Measurements from ENCODE around the gene DIP2C. TPM values are rescaled to one million over a fixed set of nuclear protein-coding genes. Genes with fewer than 3 reads are reported as not detected.

Gene DIP2C
- total RNA-seq, 1 experiment from 2014 or later = 11.0 TPM

DNA sequence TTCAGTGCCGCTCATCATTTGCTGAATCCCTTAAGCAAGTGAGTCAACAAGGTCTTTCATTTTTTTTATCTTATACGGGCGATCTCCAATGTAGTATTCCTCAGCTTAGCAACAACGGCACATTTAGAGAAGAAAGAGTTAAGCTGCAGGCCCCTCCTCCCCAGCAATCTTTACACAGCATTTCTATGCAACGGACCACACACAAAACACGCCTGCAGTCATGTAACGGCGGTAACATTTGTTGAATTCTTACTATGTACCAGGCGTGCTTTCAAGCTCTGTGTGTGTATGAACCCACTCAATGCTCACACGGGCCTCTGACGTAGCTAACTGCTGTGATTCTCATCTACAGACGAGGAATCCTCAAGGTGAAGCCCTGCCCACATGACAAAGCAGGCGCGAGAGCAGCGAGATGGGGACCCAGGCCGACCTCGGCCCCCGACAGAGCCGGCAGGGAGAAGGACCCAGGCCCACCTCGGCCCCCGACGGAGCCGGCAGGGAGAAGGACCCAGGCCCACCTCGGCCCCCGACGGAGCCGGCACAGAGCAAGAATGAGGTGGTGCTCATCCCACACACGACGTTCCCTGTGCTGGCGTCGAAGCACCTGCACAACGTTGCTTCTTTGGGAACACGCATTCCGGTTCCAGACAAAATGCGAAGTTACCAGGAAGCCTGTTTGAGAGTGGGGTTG is 313.5 kb downstream of the DIP2C start:
- peaks cover 16% of the 10 kb centered on the region for H3K36me3 Mint-ChIP-seq
- ATAC-seq (no peak), DNase-seq (ENCODE audit: low spot score) (no peak)
- no peak for TF ChIP-seq PRRX2 (CRISPR knock-in tag; IDR thresholded peaks at IDR 0.05)
- TF ChIP-seq, protein P1, sequence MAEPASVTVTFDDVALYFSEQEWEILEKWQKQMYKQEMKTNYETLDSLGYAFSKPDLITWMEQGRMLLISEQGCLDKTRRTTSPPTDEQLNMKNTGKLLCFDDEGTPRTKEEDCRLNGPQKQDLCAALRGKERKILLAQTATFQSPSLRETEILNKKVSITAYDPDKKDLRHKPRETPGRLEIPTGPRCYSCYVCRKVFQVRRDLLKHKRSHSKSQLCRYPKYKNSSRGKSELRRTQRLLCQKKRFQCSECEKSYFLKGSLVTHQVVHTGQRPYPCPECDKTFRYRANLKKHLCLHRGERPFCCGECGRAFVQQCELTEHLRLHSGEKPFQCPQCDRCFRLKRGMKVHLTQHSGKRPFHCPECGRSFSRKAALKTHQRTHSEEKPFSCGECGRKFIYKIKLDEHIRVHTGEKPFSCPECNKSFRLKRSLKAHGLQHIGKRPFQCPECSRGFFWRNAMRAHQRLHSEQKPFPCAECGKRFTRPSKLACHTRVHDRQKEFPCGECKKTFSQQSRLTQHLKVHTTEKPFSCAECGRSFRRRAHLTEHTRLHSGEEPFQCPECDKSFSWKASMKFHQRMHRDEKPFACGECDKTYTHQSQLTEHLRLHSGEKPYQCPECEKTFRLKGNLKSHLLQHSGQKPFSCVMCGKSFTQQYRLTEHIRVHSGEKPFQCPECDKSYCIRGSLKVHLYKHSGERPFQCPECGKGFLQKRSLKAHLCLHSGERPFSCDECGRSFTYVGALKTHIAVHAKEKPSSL (CRISPR knock-in tag; conservative IDR thresholded peaks at IDR 0.05) = no peak
- TF ChIP-seq RORB (CRISPR knock-in tag; IDR thresholded peaks at IDR 0.05) = no peak
- TF ChIP-seq, protein P2, sequence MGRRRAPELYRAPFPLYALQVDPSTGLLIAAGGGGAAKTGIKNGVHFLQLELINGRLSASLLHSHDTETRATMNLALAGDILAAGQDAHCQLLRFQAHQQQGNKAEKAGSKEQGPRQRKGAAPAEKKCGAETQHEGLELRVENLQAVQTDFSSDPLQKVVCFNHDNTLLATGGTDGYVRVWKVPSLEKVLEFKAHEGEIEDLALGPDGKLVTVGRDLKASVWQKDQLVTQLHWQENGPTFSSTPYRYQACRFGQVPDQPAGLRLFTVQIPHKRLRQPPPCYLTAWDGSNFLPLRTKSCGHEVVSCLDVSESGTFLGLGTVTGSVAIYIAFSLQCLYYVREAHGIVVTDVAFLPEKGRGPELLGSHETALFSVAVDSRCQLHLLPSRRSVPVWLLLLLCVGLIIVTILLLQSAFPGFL (CRISPR knock-in tag; IDR thresholded peaks at IDR 0.05; ENCODE audit: borderline replicate concordance) = no peak
- TF ChIP-seq, protein P3, sequence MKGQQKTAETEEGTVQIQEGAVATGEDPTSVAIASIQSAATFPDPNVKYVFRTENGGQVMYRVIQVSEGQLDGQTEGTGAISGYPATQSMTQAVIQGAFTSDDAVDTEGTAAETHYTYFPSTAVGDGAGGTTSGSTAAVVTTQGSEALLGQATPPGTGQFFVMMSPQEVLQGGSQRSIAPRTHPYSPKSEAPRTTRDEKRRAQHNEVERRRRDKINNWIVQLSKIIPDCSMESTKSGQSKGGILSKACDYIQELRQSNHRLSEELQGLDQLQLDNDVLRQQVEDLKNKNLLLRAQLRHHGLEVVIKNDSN (CRISPR knock-in tag; IDR thresholded peaks at IDR 0.05) = no peak
- no peak for TF ChIP-seq TEAD1 (CRISPR knock-in tag; IDR thresholded peaks at IDR 0.05)
- TF ChIP-seq MXD4 (CRISPR knock-in tag; IDR thresholded peaks at IDR 0.05; ENCODE audit: borderline replicate concordance) = no peak
- TF ChIP-seq MYBL2 (CRISPR knock-in tag; IDR thresholded peaks at IDR 0.05) = no peak
- no peak for TF ChIP-seq JAZF1 (CRISPR knock-in tag; IDR thresholded peaks at IDR 0.05)
- TF ChIP-seq TP53 (CRISPR knock-in tag; IDR thresholded peaks at IDR 0.05) = no peak
- TF ChIP-seq, protein P4, sequence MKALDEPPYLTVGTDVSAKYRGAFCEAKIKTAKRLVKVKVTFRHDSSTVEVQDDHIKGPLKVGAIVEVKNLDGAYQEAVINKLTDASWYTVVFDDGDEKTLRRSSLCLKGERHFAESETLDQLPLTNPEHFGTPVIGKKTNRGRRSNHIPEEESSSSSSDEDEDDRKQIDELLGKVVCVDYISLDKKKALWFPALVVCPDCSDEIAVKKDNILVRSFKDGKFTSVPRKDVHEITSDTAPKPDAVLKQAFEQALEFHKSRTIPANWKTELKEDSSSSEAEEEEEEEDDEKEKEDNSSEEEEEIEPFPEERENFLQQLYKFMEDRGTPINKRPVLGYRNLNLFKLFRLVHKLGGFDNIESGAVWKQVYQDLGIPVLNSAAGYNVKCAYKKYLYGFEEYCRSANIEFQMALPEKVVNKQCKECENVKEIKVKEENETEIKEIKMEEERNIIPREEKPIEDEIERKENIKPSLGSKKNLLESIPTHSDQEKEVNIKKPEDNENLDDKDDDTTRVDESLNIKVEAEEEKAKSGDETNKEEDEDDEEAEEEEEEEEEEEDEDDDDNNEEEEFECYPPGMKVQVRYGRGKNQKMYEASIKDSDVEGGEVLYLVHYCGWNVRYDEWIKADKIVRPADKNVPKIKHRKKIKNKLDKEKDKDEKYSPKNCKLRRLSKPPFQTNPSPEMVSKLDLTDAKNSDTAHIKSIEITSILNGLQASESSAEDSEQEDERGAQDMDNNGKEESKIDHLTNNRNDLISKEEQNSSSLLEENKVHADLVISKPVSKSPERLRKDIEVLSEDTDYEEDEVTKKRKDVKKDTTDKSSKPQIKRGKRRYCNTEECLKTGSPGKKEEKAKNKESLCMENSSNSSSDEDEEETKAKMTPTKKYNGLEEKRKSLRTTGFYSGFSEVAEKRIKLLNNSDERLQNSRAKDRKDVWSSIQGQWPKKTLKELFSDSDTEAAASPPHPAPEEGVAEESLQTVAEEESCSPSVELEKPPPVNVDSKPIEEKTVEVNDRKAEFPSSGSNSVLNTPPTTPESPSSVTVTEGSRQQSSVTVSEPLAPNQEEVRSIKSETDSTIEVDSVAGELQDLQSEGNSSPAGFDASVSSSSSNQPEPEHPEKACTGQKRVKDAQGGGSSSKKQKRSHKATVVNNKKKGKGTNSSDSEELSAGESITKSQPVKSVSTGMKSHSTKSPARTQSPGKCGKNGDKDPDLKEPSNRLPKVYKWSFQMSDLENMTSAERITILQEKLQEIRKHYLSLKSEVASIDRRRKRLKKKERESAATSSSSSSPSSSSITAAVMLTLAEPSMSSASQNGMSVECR (CRISPR knock-in tag; IDR thresholded peaks at IDR 0.05; ENCODE audit: borderline replicate concordance) = no peak
- no peak for TF ChIP-seq NR1H2 (CRISPR knock-in tag; IDR thresholded peaks at IDR 0.05)
- no peak for TF ChIP-seq TEAD4 (CRISPR knock-in tag; IDR thresholded peaks at IDR 0.05)
- TF ChIP-seq, protein P5, sequence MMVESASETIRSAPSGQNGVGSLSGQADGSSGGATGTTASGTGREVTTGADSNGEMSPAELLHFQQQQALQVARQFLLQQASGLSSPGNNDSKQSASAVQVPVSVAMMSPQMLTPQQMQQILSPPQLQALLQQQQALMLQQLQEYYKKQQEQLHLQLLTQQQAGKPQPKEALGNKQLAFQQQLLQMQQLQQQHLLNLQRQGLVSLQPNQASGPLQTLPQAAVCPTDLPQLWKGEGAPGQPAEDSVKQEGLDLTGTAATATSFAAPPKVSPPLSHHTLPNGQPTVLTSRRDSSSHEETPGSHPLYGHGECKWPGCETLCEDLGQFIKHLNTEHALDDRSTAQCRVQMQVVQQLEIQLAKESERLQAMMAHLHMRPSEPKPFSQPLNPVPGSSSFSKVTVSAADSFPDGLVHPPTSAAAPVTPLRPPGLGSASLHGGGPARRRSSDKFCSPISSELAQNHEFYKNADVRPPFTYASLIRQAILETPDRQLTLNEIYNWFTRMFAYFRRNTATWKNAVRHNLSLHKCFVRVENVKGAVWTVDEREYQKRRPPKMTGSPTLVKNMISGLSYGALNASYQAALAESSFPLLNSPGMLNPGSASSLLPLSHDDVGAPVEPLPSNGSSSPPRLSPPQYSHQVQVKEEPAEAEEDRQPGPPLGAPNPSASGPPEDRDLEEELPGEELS (CRISPR knock-in tag; IDR thresholded peaks at IDR 0.05) = no peak
- no peak for TF ChIP-seq ETV6 (CRISPR knock-in tag; IDR thresholded peaks at IDR 0.05)
- no peak overlapping the region for H3K4me3 Mint-ChIP-seq
- POLR2A ChIA-PET = no interaction called here
- no peak overlapping the region for H3K27ac Mint-ChIP-seq
- peaks cover 12% of the 10 kb centered on the region for H3K4me1 Mint-ChIP-seq
- peaks cover 11% of the 10 kb centered on the region for H3K9me3 Mint-ChIP-seq
- H3K27me3 Mint-ChIP-seq (ENCODE audit: low read depth) = no peaks in the 10 kb centered on the region
- CTCF ChIA-PET = no interaction called here

DNA sequence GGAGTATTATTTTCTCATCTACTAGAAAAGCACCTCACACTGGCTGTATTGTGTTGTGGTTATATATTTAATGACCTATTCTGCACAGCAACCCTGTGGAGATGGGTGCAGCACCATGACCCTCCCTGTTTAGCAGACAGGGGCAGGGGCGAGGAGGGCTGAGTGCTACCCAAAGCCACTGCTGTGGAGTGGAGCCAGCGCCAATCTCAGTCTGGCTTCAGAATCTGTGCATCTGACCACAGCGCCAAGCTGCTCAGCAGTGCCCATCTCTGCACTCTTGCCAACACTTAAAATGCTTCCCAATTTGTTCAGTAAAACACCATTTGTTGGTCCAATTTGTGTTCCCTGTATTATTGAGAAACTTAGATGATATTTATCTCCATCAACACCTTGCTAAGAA is 315.1 kb downstream of the DIP2C start:
- no peak for ATAC-seq
- no peak overlapping the region for H3K4me3 Mint-ChIP-seq
- peaks cover 11% of the 10 kb centered on the region for H3K9me3 Mint-ChIP-seq
- H3K36me3 Mint-ChIP-seq = peaks cover 15% of the 10 kb centered on the region
- ChIA-PET POLR2A (no interaction called here), CTCF (no interaction called here)
- no peak overlapping the region for H3K27ac Mint-ChIP-seq
- DNase-seq (ENCODE audit: low spot score) = no peak
- H3K4me1 Mint-ChIP-seq = peaks cover 12% of the 10 kb centered on the region
- H3K27me3 Mint-ChIP-seq (ENCODE audit: low read depth) = no peaks in the 10 kb centered on the region
- no peak for TF ChIP-seq GRHL2 (CRISPR knock-in tag; IDR thresholded peaks at IDR 0.05; ENCODE audit: insufficient replicate concordance, severe bottlenecking)
- TF ChIP-seq ZBTB21 (CRISPR knock-in tag; IDR thresholded peaks at IDR 0.05; ENCODE audit: borderline replicate concordance) = no peak
- TF ChIP-seq, protein P6, sequence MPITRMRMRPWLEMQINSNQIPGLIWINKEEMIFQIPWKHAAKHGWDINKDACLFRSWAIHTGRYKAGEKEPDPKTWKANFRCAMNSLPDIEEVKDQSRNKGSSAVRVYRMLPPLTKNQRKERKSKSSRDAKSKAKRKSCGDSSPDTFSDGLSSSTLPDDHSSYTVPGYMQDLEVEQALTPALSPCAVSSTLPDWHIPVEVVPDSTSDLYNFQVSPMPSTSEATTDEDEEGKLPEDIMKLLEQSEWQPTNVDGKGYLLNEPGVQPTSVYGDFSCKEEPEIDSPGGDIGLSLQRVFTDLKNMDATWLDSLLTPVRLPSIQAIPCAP (CRISPR knock-in tag; IDR thresholded peaks at IDR 0.05) = no peak
- TF ChIP-seq CBFB (CRISPR knock-in tag; IDR thresholded peaks at IDR 0.05; ENCODE audit: low read depth) = no peak
- TF ChIP-seq, protein P7, sequence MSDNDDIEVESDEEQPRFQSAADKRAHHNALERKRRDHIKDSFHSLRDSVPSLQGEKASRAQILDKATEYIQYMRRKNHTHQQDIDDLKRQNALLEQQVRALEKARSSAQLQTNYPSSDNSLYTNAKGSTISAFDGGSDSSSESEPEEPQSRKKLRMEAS (CRISPR knock-in tag; IDR thresholded peaks at IDR 0.05) = no peak

All from WTC11 (cell line).